H1 (cell line): Measurements from ENCODE around the gene MAP4K4. TPM values are rescaled to one million over a fixed set of nuclear protein-coding genes. Genes with fewer than 3 reads are reported as not detected.

ENCODE experiments used
- BACH1 ChIP-seq: IDR thresholded peaks from 2 replicates; pipeline ENCODE4 v1.6.1; 2012; ENCODE audit warnings: low read length, improper control_type of control experiment
- CBX8 ChIP-seq: fragments of 300-800, 300-1000 bp; sonication (generic); IDR thresholded peaks from 2 replicates; pipeline ENCODE4 v1.7.1; 2016; ENCODE audit warnings: low read depth, low read length, borderline replicate concordance
- KDM5A ChIP-seq: fragments of 200-600 bp; IDR thresholded peaks from 2 replicates; pipeline ENCODE4 v1.7.1; 2012; ENCODE audit warnings: mild to moderate bottlenecking, low read length, inconsistent platforms, mixed read lengths
- MAFK ChIP-seq: IDR thresholded peaks from 2 replicates; pipeline ENCODE4 v1.6.1; 2012; ENCODE audit warnings: low read depth, mild to moderate bottlenecking, improper control_type of control experiment, low read length
- POLR2A ChIP-seq, 2 experiments: IDR thresholded peaks; 1 replicate in 1 of 2; 2 replicates in 1 of 2; pipeline ENCODE4 v1.6.1; 2011; ENCODE audit warnings: low read depth in 2 of 2, low read length in 2 of 2, mild to moderate bottlenecking in 2 of 2; ENCODE audit errors: control extremely low read depth in 1 of 2
- polyA plus RNA-seq, 7 experiments: library from polyadenylated mRNA; depleted of rRNA in 3 of 7; stranded (reverse) in 5 of 7; unstranded in 2 of 7; fragments of >200 nt in 5 of 7; fragments of 200-250 nt in 2 of 7; gene quantifications; 1 replicate in 5 of 7; 2 replicates in 1 of 7; 4 replicates in 1 of 7; pipeline versions ENCODE4 v1.2.1 to v1.2.3, GENCODE V29; 2011 to 2013; ENCODE audit warnings: missing spikeins in 2 of 7, mixed read lengths in 2 of 7
- total RNA-seq: library from RNA; stranded (reverse); fragmentation: NEBNext Ultra II Directional; extraction: Animal tissue kit (Norgen Biotek cat#: 25700); gene quantifications from 2 replicates; pipeline ENCODE4 v1.2.1, GENCODE V29; 2021

Gene MAP4K4
- total and polyA plus RNA-seq, 2 of the 8 experiments (the other 6 are each of a cell fraction or from before 2014, with no cell fraction given): 53.2 to 138 TPM

DNA sequence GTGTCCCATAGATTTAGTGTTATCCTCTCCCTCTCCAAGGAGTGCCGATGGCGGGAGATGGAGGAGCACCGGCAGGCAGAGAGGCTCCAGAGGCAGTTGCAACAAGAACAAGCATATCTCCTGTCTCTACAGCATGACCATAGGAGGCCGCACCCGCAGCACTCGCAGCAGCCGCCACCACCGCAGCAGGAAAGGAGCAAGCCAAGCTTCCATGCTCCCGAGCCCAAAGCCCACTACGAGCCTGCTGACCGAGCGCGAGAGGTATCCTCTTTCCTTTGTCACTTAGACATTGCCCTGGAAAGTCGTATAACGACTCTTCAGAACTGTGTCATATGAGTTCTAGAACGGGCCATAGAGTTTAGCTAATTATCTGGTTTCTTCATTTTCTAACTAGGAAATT is 162.1 kb downstream of the MAP4K4 start (continued):
- TF ChIP-seq BACH1: no peak
- no peak for TF ChIP-seq CBX8
- TF ChIP-seq MAFK: no peak
- TF ChIP-seq KDM5A: no peak
- TF ChIP-seq POLR2A (IDR thresholded peaks at IDR 0.05; ENCODE audit: control extremely low read depth in 1 of 2, low read depth in 2 of 2, low read length in 2 of 2): no peak
- TF ChIP-seq, all 59 proteins: peak for 0
